Activated naive CD4-positive, alpha-beta T cell (primary cell): Measurements from ENCODE around the gene LEP.

Source experiments
- DNase-seq, 4 experiments: peaks; one replicate each; lab custom pipeline; 2025; lab: John Stamatoyannopoulos, UW

Gene LEP

GRCh38 chr7:128244861-128245260, 3.8 kb downstream of the LEP start:
- DNase-seq = no peak

GRCh38 chr7:128247108-128247507, 6.0 kb downstream of the LEP start:
- no peak for DNase-seq

GRCh38 chr7:128247640-128248194, 6.6 kb downstream of the LEP start:
- DNase-seq = no peak

- DNase-seq = no peak
Observed at GRCh38 chr7:128251337-128251736, 10.3 kb downstream of the LEP start.

- no peak for DNase-seq
Observed at GRCh38 chr7:128253701-128254100, 12.6 kb downstream of the LEP start.

- no peak for DNase-seq
Observed at GRCh38 chr7:128254470-128254869, 13.4 kb downstream of the LEP start.

- no peak for DNase-seq
Observed at GRCh38 chr7:128255271-128255670, 14.2 kb downstream of the LEP start.

GRCh38 chr7:128257458-128257857, 16.4 kb downstream of the LEP start:
- no peak for DNase-seq

GRCh38 chr7:128259131-128260061, 18.3 kb downstream of the LEP start:
- DNase-seq = no peak

- no peak for DNase-seq
Observed at GRCh38 chr7:128260069-128260795, 19.2 kb downstream of the LEP start.

GRCh38 chr7:128262273-128263028, 21.4 kb downstream of the LEP start:
- DNase-seq = no peak

GRCh38 chr7:128263420-128263819, 22.3 kb downstream of the LEP start:
- DNase-seq = no peak

GRCh38 chr7:128264477-128264876, 23.4 kb downstream of the LEP start:
- DNase-seq = no peak

- DNase-seq = no peak
Observed at GRCh38 chr7:128265156-128265905, 24.3 kb downstream of the LEP start.

- DNase-seq = no peak
Observed at GRCh38 chr7:128265906-128266300, 24.8 kb downstream of the LEP start.

GRCh38 chr7:128266529-128266882, 25.4 kb downstream of the LEP start:
- no peak for DNase-seq

- DNase-seq = no peak
Observed at GRCh38 chr7:128266883-128267594, 26.0 kb downstream of the LEP start.

- no peak for DNase-seq
Observed at GRCh38 chr7:128267595-128267924, 26.5 kb downstream of the LEP start.

- no peak for DNase-seq
Observed at GRCh38 chr7:128268233-128268632, 27.2 kb downstream of the LEP start.

- DNase-seq = no peak
Observed at GRCh38 chr7:128270826-128271272, 29.8 kb downstream of the LEP start.

- DNase-seq = no peak
Observed at GRCh38 chr7:128271471-128271941, 30.4 kb downstream of the LEP start.
